Spinal cord (tissue), 10 donors: ENCODE results near the gene GLIPR1. TPM values are rescaled to one million over a fixed set of nuclear protein-coding genes. Genes with fewer than 3 reads are reported as not detected.
"Not testable (repeated sequence)": the region's sequence is repeated elsewhere in the genome, so short reads cannot be mapped to it uniquely, and the experiment has no call there.

Experiments
- DNase-seq, 6 donors: peaks; one replicate each; pipeline versions ENCODE4 v3.0.0 to v3.0.0-alpha.2; 2013 to 2015; ENCODE audit warnings: low spot score in 6 of 6, low read depth in 4 of 6
- H3K27ac ChIP-seq: one replicate; pipeline ENCODE4 v1.5.1; 2013; ENCODE audit warnings: low read depth, low read length, control low read depth
- H3K27me3 ChIP-seq: one replicate; pipeline ENCODE4 v1.6.1; 2013; ENCODE audit warnings: low read length; ENCODE audit not compliant: control insufficient read depth, insufficient read depth
- H3K36me3 ChIP-seq: one replicate; pipeline ENCODE4 v1.6.1; 2013; ENCODE audit warnings: low read length; ENCODE audit not compliant: control insufficient read depth, insufficient read depth
- H3K4me1 ChIP-seq: one replicate; pipeline ENCODE4 v1.6.1; 2013; ENCODE audit warnings: low read length; ENCODE audit not compliant: control insufficient read depth, insufficient read depth
- H3K4me3 ChIP-seq: one replicate; pipeline ENCODE4 v1.5.1; 2013; ENCODE audit warnings: low read depth, low read length, control low read depth
- H3K9me3 ChIP-seq: one replicate; pipeline ENCODE4 v1.6.1; 2013; ENCODE audit warnings: low read length; ENCODE audit not compliant: control insufficient read depth, insufficient read depth
- WGBS: methylation state at CpG from one replicate; pipeline ENCODE4 v1.1.5; 2013; ENCODE audit warnings: missing lambda C conversion rate; ENCODE audit not compliant: insufficient coverage; 5-methylcytosine and 5-hydroxymethylcytosine counted together
- polyA plus RNA-seq, 2 donors: library from polyadenylated mRNA; unstranded; fragments of 120-200 nt; gene quantifications; one replicate each; pipeline ENCODE4 v1.2.1, GENCODE V29; 2013; ENCODE audit not compliant: insufficient read length in 2 of 2
- total RNA-seq, 2 donors: library from RNA; depleted of rRNA in 1 of 2; stranded (reverse); fragments of 120-200 nt in 1 of 2; fragments of >200 nt in 1 of 2; gene quantifications; one replicate each; pipeline versions ENCODE4 v1.2.3 to v1.2.4, GENCODE V29; 2013 to 2014
- donor health status: healthy.

The GLIPR1 gene
- total and polyA plus RNA-seq, 4 donors = 12.4 to 20.7 (median 15.4) TPM

DNA sequence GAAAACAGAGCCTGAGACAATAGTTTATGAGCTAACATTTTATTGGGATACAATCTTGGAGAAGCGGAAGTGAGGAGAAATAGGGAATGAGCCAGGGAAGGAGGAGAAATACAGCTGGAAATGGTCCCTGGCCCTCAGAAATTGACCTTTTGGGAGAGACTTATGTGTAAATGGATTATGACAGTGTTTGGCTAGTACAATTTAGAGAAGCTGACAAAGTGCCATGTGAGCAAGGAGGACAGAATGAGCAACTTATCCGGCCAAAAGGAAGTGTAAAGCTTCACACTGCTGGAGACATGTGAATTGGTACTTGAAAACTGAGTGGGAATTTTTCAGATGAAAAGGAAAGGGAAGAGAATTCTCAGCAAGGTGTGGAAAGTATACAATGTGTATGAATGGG is 2.9 kb downstream of the GLIPR1 start:
- Histone ChIP-seq H3K9me3 (no peaks in the 10 kb centered on the region), H3K4me1 (no peaks in the 10 kb centered on the region), H3K27ac (no peak overlapping the region), H3K36me3 (no peaks in the 10 kb centered on the region), H3K27me3 (no peaks in the 10 kb centered on the region), H3K4me3 (no peak overlapping the region)
- no peak for DNase-seq
- WGBS = 87% methylated on average over 2 of the region's 2 CpGs

GRCh38 chr12:75484450-75484849 is 3.9 kb downstream of the GLIPR1 start:
- DNase-seq, H3K4me3 ChIP-seq, H3K27me3 ChIP-seq, H3K36me3 ChIP-seq, H3K4me1 ChIP-seq, H3K9me3 ChIP-seq, H3K27ac ChIP-seq: not testable (repeated sequence)
- WGBS = 92% methylated on average over 1 of the region's 2 CpGs

- WGBS = no CpG with 5 or more reads among the region's 4 CpGs
Measured at GRCh38 chr12:75487308-75487707, 6.8 kb downstream of the GLIPR1 start.

GRCh38 chr12:75488553-75488952 is 8.0 kb downstream of the GLIPR1 start:
- H3K27me3 ChIP-seq = no peaks in the 10 kb centered on the region
- no peaks in the 10 kb centered on the region for H3K9me3 ChIP-seq
- no peak overlapping the region for H3K27ac ChIP-seq
- no peaks in the 10 kb centered on the region for H3K4me1 ChIP-seq
- no peak overlapping the region for H3K4me3 ChIP-seq
- H3K36me3 ChIP-seq = no peaks in the 10 kb centered on the region
- DNase-seq = peak in 1 of 6 donors; percentile 23

More at GRCh38 chr12:75487308-75487707, 6.8 kb downstream of the GLIPR1 start:
- H3K9me3 ChIP-seq = no peaks in the 10 kb centered on the region
- no peak overlapping the region for H3K27ac ChIP-seq
- DNase-seq = no peak
- no peak overlapping the region for H3K4me3 ChIP-seq
- H3K36me3 ChIP-seq = no peaks in the 10 kb centered on the region
- H3K4me1 ChIP-seq = no peaks in the 10 kb centered on the region
- H3K27me3 ChIP-seq = no peaks in the 10 kb centered on the region

DNA sequence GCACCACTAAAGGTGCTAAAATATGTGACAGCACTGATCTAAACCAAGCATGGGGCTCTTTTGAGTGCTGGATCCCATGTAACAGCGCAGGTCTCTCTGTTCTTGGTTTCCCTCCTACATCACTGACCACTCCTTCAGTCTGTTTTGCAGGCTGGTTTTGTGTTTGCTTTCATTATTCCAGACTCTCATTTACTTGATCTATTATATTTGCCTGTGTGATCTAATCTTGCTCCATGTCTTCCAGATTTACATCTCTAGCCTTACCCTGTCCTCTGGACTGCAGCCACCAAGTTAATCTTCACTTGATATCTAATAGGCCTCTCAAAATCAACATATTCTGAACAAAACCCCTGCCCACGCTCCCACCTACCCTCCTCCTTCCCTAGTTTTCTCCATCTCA is 8.6 kb downstream of the GLIPR1 start:
- Histone ChIP-seq H3K36me3 (no peaks in the 10 kb centered on the region), H3K9me3 (no peaks in the 10 kb centered on the region), H3K27me3 (no peaks in the 10 kb centered on the region), H3K27ac (no peak overlapping the region), H3K4me3 (no peak overlapping the region), H3K4me1 (no peaks in the 10 kb centered on the region)
- no peak for DNase-seq
- 90% methylated on average over 2 of the region's 2 CpGs for WGBS

- WGBS = 80% methylated on average over 7 of the region's 7 CpGs
- Histone ChIP-seq H3K4me3 (no peak overlapping the region), H3K9me3 (no peaks in the 10 kb centered on the region), H3K36me3 (no peaks in the 10 kb centered on the region), H3K27ac (no peak overlapping the region), H3K4me1 (no peaks in the 10 kb centered on the region), H3K27me3 (no peaks in the 10 kb centered on the region)
- no peak for DNase-seq
Measured at GRCh38 chr12:75489613-75490210, 9.2 kb downstream of the GLIPR1 start.

DNA sequence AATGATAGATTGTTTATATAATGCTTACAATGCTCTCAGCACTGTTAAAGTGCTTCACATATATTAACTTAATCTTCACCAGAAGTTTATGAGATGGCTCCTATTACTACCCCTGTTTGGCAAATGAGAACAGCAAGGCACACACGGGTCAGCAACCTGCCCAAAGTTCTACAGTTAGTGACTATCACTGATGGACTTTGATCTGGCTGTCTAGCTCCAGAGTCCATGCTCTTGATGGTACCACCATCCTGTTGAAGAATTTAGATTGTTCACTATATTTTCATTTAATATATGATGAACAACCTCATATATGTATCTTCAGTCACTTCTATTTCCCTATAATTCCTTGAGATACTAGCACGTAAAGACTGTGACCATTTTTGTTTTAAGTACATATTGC is 10.6 kb downstream of the GLIPR1 start:
- H3K9me3 ChIP-seq = no peaks in the 10 kb centered on the region
- H3K27me3 ChIP-seq = no peaks in the 10 kb centered on the region
- H3K36me3 ChIP-seq = no peaks in the 10 kb centered on the region
- H3K27ac ChIP-seq = no peak overlapping the region
- DNase-seq = no peak
- H3K4me1 ChIP-seq = no peaks in the 10 kb centered on the region
- no CpG with 5 or more reads among the region's 2 CpGs for WGBS
- no peak overlapping the region for H3K4me3 ChIP-seq

DNA sequence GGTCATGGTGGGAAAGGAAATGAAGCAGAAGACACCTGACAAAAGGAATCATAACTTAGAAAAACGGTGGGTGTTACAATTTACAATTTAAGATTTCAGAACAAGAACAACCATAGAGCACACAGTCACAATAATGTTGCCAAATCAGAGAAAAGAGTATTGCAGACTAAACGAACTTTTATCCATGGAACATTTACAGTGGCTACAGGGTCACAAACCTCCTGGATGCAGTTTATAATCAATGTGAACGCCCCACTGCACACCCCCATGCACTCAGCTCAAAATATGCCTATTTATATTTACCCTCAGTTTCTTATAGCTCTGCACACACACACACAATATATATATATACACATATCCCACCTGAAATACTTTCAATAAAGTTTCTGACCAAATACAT is 22.9 kb downstream of the GLIPR1 start:
- no peak overlapping the region for H3K4me3 ChIP-seq
- 74% methylated on average over 2 of the region's 3 CpGs for WGBS
- H3K27ac ChIP-seq = no peak overlapping the region
- no peaks in the 10 kb centered on the region for H3K36me3 ChIP-seq
- DNase-seq = no peak
- H3K9me3 ChIP-seq = no peaks in the 10 kb centered on the region
- no peaks in the 10 kb centered on the region for H3K27me3 ChIP-seq
- H3K4me1 ChIP-seq = no peaks in the 10 kb centered on the region

- no peak for DNase-seq
- WGBS = no CpG with 5 or more reads among the region's 3 CpGs
- Histone ChIP-seq H3K4me1 (no peaks in the 10 kb centered on the region), H3K9me3 (no peaks in the 10 kb centered on the region), H3K36me3 (no peaks in the 10 kb centered on the region), H3K27me3 (no peaks in the 10 kb centered on the region), H3K4me3 (no peak overlapping the region), H3K27ac (no peak overlapping the region)
Measured at GRCh38 chr12:75503866-75504265, 23.3 kb downstream of the GLIPR1 start.

GRCh38 chr12:75505706-75506312 is 25.3 kb downstream of the GLIPR1 start:
- Histone ChIP-seq H3K4me1 (no peaks in the 10 kb centered on the region), H3K4me3 (no peak overlapping the region), H3K36me3 (no peaks in the 10 kb centered on the region), H3K27ac (no peak overlapping the region), H3K27me3 (no peaks in the 10 kb centered on the region), H3K9me3 (no peaks in the 10 kb centered on the region)
- DNase-seq = peak in 2 of 6 donors; percentile 42 to 68
- WGBS = no CpG with 5 or more reads among the region's 2 CpGs
